ENCODE data around the gene ACTL7A.

Gene ACTL7A

DNA sequence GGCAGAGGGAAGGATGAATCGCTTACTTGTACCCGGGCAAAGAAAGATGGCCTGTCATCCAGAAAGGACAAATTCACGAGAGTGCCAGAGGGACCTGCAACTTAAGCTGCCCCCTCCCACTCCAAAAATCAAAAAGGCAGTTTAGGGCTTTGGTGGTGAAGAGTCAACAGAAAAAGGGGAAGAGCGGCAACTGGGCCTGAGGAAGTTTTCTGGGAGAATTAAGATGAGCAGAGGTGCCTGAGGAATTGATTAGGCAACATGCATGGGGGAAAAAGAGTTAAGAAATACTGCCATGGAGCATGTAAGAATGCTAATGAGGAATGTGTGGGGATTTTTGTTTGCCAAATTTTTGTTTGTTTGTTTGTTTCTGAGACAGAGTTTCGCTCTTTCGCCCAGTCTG is 4.5 kb upstream of the ACTL7A start:
- H4K5ac ChIP-seq (ENCODE audit: low read length): no peak overlapping the region
- H3K23ac ChIP-seq (ENCODE audit: low read length): no peak overlapping the region
- H2BK5ac ChIP-seq (ENCODE audit: low read length): no peak overlapping the region
- H3K4me1 ChIP-seq (ENCODE audit: control insufficient read depth, low read depth, low read length): no peaks in the 10 kb centered on the region
- H3K79me1 ChIP-seq (ENCODE audit: low read length): no peaks in the 10 kb centered on the region
- no peak overlapping the region for H2BK15ac ChIP-seq (replicated peaks; ENCODE audit: low read depth)
- no peak overlapping the region for H3K4me2 ChIP-seq (ENCODE audit: low read length)
- H2BK120ac ChIP-seq (ENCODE audit: low read depth, low read length): no peak overlapping the region
- DNase-seq: no peak
- H4K8ac ChIP-seq (ENCODE audit: low read depth, low read length): no peak overlapping the region
- no peaks in the 10 kb centered on the region for H3K27me3 ChIP-seq (ENCODE audit: insufficient read depth, low read length, poor library complexity)
- no peaks in the 10 kb centered on the region for H3K36me3 ChIP-seq (ENCODE audit: control insufficient read depth, insufficient read depth, low read length)
- no peak overlapping the region for H3K4ac ChIP-seq (ENCODE audit: low read depth, low read length)
- H3K18ac ChIP-seq (ENCODE audit: low read length): no peak overlapping the region
- no peak overlapping the region for H3K27ac ChIP-seq (ENCODE audit: low read depth, low read length)
- no peaks in the 10 kb centered on the region for H3K79me2 ChIP-seq (ENCODE audit: control insufficient read depth, insufficient read depth, low read length)
- no CpG with 5 or more reads among the region's 6 CpGs for WGBS (ENCODE audit: extremely low coverage, insufficient coverage, low lambda C conversion rate)
- no peak overlapping the region for H2AK5ac ChIP-seq (ENCODE audit: low read length)
- H3K56ac ChIP-seq (ENCODE audit: low read length): no peak overlapping the region
- H3K9ac ChIP-seq (ENCODE audit: low read length): no peak overlapping the region
- no peak overlapping the region for H3K4me3 ChIP-seq (ENCODE audit: low read length)

DNA sequence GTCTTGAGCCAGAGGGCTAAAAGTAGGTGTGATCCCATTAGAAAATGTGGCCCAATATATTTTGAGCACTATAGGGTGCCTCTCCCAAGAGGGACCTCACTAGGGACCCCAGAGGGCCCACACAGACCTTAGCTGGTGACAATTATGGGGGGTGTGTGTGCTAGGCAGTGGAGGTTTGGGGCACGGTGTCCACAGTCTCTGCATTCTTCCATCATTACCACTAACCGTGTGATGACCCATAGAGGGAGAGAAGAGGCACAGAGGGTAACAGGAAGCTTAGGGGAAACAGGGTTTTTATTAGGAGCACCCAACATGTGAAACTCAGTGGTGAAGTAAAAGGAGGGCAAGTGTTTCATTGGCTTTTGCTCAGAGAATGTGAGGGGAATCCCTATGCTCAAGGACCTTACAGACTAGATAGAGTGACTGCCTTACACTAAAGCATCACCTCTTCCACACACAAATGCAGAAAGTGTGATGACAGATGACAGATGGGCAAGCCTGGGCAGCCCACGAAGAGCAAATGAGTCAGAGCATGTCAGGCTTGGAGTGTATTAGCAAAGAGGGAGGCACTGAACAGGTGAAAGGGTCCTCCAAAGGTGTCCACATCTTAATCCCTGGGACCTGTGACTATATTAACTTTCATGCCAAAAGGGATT is 2.5 kb upstream of the ACTL7A start:
- no CpG with 5 or more reads among the region's 3 CpGs for WGBS (ENCODE audit: extremely low coverage, insufficient coverage, low lambda C conversion rate)
- Histone ChIP-seq H3K4me3 (ENCODE audit: low read length) (no peak overlapping the region), H2BK15ac (replicated peaks; ENCODE audit: low read depth) (no peak overlapping the region), H3K9ac (ENCODE audit: low read length) (no peak overlapping the region), H3K23ac (ENCODE audit: low read length) (no peak overlapping the region), H3K4me2 (ENCODE audit: low read length) (no peak overlapping the region), H3K27ac (ENCODE audit: low read depth, low read length) (no peak overlapping the region), H3K18ac (ENCODE audit: low read length) (no peak overlapping the region), H4K5ac (ENCODE audit: low read length) (no peak overlapping the region), H3K36me3 (ENCODE audit: control insufficient read depth, insufficient read depth, low read length) (no peaks in the 10 kb centered on the region), H3K56ac (ENCODE audit: low read length) (no peak overlapping the region), H3K79me2 (ENCODE audit: control insufficient read depth, insufficient read depth, low read length) (no peaks in the 10 kb centered on the region), H3K4me1 (ENCODE audit: control insufficient read depth, low read depth, low read length) (no peaks in the 10 kb centered on the region), H3K4ac (ENCODE audit: low read depth, low read length) (no peak overlapping the region), H2BK120ac (ENCODE audit: low read depth, low read length) (no peak overlapping the region), H2BK5ac (ENCODE audit: low read length) (no peak overlapping the region), H3K27me3 (ENCODE audit: insufficient read depth, low read length, poor library complexity) (no peaks in the 10 kb centered on the region), H3K79me1 (ENCODE audit: low read length) (no peaks in the 10 kb centered on the region), H2AK5ac (ENCODE audit: low read length) (no peak overlapping the region), H4K8ac (ENCODE audit: low read depth, low read length) (no peak overlapping the region)
- DNase-seq: no peak

DNA sequence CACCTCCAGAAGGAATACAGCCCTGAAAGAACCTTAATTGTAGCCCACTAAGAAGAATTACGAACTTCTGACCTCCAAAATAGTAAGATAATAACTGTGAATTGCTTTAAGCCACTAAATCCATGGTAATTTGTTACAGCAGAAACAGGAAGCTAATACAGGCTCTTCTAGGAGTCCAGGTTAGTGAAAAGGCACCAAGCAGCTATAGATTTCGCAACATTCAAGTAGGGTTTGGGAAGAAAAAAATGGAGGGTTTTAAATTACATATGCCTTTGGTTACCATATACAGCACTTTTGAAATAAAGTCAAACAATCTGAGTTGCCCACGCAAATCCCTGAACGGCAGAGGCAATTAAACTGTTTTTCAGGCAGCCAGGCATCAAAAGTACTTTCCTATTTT is 1.7 kb upstream of the ACTL7A start:
- H3K18ac ChIP-seq (ENCODE audit: low read length): no peak overlapping the region
- no CpG with 5 or more reads among the region's 4 CpGs for WGBS (ENCODE audit: extremely low coverage, insufficient coverage, low lambda C conversion rate)

DNA sequence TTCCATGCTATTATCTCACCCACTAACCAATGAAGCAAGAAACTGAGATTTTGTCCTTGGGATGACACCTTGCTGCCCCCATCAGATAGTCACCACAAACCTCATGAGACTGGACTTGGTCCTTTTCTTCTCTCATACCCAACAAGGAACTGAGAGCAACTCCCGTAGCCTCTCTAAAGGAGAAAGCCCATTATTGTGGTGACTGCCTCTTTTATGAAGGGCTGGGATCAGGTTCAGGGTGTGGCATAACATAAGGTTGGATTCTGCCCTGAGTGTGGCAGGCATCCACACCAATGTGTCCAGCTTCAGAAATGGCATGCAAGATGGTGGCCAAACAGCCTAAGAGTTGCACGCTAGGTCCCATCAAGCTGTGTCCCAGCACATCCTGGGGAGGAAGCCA is 1.3 kb upstream of the ACTL7A start:
- no CpG with 5 or more reads among the region's 2 CpGs for WGBS (ENCODE audit: extremely low coverage, insufficient coverage, low lambda C conversion rate)
- no peak overlapping the region for H3K18ac ChIP-seq (ENCODE audit: low read length)
- H3K27me3 ChIP-seq (ENCODE audit: insufficient read depth, low read length, poor library complexity): no peaks in the 10 kb centered on the region

More for the DNA sequence above, 1.7 kb upstream of the ACTL7A start:
- no peak overlapping the region for H3K4me2 ChIP-seq (ENCODE audit: low read length)
- H4K5ac ChIP-seq (ENCODE audit: low read length): no peak overlapping the region
- no peak overlapping the region for H3K9ac ChIP-seq (ENCODE audit: low read length)
- no peak for DNase-seq
- H3K23ac ChIP-seq (ENCODE audit: low read length): no peak overlapping the region
- no peak overlapping the region for H2BK15ac ChIP-seq (replicated peaks; ENCODE audit: low read depth)
- no peak overlapping the region for H4K8ac ChIP-seq (ENCODE audit: low read depth, low read length)
- no peaks in the 10 kb centered on the region for H3K36me3 ChIP-seq (ENCODE audit: control insufficient read depth, insufficient read depth, low read length)
- no peaks in the 10 kb centered on the region for H3K4me1 ChIP-seq (ENCODE audit: control insufficient read depth, low read depth, low read length)
- H3K79me1 ChIP-seq (ENCODE audit: low read length): no peaks in the 10 kb centered on the region
- no peak overlapping the region for H3K4me3 ChIP-seq (ENCODE audit: low read length)
- H3K27me3 ChIP-seq (ENCODE audit: insufficient read depth, low read length, poor library complexity): no peaks in the 10 kb centered on the region
- H2BK120ac ChIP-seq (ENCODE audit: low read depth, low read length): no peak overlapping the region
- H3K27ac ChIP-seq (ENCODE audit: low read depth, low read length): no peak overlapping the region
- no peak overlapping the region for H3K4ac ChIP-seq (ENCODE audit: low read depth, low read length)
- H2BK5ac ChIP-seq (ENCODE audit: low read length): no peak overlapping the region
- H3K56ac ChIP-seq (ENCODE audit: low read length): no peak overlapping the region
- H2AK5ac ChIP-seq (ENCODE audit: low read length): no peak overlapping the region
- H3K79me2 ChIP-seq (ENCODE audit: control insufficient read depth, insufficient read depth, low read length): no peaks in the 10 kb centered on the region

DNA sequence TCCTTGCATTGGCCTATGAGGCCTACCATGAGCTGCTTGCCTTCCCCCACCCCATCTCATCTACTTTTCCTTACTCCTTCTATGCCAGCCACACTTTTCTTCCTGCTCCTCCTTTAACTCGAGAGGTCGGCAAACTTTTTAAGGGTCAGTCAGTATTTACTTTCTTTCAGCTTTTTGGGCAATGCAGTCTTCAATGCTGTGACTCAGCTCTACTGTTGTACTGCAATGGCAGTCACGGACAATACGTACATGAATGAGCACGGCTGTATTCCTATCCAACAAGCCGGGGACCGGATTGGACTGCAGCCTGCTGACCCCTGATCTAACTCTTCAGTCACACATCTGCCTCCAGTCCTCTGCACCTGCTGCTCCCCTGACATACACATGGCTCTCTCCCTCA is 602 bp upstream of the ACTL7A start:
- Histone ChIP-seq H3K4me1 (ENCODE audit: control insufficient read depth, low read depth, low read length) (no peaks in the 10 kb centered on the region), H3K23ac (ENCODE audit: low read length) (no peak overlapping the region), H3K18ac (ENCODE audit: low read length) (no peak overlapping the region), H3K9ac (ENCODE audit: low read length) (no peak overlapping the region), H3K4me3 (ENCODE audit: low read length) (no peak overlapping the region), H4K8ac (ENCODE audit: low read depth, low read length) (no peak overlapping the region), H3K79me1 (ENCODE audit: low read length) (no peaks in the 10 kb centered on the region), H2AK5ac (ENCODE audit: low read length) (no peak overlapping the region), H3K4ac (ENCODE audit: low read depth, low read length) (no peak overlapping the region), H3K27me3 (ENCODE audit: insufficient read depth, low read length, poor library complexity) (no peaks in the 10 kb centered on the region), H3K27ac (ENCODE audit: low read depth, low read length) (no peak overlapping the region), H2BK15ac (replicated peaks; ENCODE audit: low read depth) (no peak overlapping the region), H3K36me3 (ENCODE audit: control insufficient read depth, insufficient read depth, low read length) (no peaks in the 10 kb centered on the region), H3K4me2 (ENCODE audit: low read length) (no peak overlapping the region), H2BK120ac (ENCODE audit: low read depth, low read length) (no peak overlapping the region), H3K79me2 (ENCODE audit: control insufficient read depth, insufficient read depth, low read length) (no peaks in the 10 kb centered on the region), H3K56ac (ENCODE audit: low read length) (no peak overlapping the region), H2BK5ac (ENCODE audit: low read length) (no peak overlapping the region), H4K5ac (ENCODE audit: low read length) (no peak overlapping the region)
- DNase-seq: no peak
- no CpG with 5 or more reads among the region's 7 CpGs for WGBS (ENCODE audit: extremely low coverage, insufficient coverage, low lambda C conversion rate)

More for the DNA sequence above, 1.3 kb upstream of the ACTL7A start:
- Histone ChIP-seq H3K79me1 (ENCODE audit: low read length) (no peaks in the 10 kb centered on the region), H3K79me2 (ENCODE audit: control insufficient read depth, insufficient read depth, low read length) (no peaks in the 10 kb centered on the region), H4K8ac (ENCODE audit: low read depth, low read length) (no peak overlapping the region), H2BK5ac (ENCODE audit: low read length) (no peak overlapping the region), H3K4me1 (ENCODE audit: control insufficient read depth, low read depth, low read length) (no peaks in the 10 kb centered on the region), H3K4me2 (ENCODE audit: low read length) (no peak overlapping the region), H3K23ac (ENCODE audit: low read length) (no peak overlapping the region), H2BK120ac (ENCODE audit: low read depth, low read length) (no peak overlapping the region), H2BK15ac (replicated peaks; ENCODE audit: low read depth) (no peak overlapping the region), H3K36me3 (ENCODE audit: control insufficient read depth, insufficient read depth, low read length) (no peaks in the 10 kb centered on the region), H4K5ac (ENCODE audit: low read length) (no peak overlapping the region), H3K9ac (ENCODE audit: low read length) (no peak overlapping the region), H2AK5ac (ENCODE audit: low read length) (no peak overlapping the region), H3K4me3 (ENCODE audit: low read length) (no peak overlapping the region), H3K27ac (ENCODE audit: low read depth, low read length) (no peak overlapping the region), H3K56ac (ENCODE audit: low read length) (no peak overlapping the region), H3K4ac (ENCODE audit: low read depth, low read length) (no peak overlapping the region)
- DNase-seq: no peak

DNA sequence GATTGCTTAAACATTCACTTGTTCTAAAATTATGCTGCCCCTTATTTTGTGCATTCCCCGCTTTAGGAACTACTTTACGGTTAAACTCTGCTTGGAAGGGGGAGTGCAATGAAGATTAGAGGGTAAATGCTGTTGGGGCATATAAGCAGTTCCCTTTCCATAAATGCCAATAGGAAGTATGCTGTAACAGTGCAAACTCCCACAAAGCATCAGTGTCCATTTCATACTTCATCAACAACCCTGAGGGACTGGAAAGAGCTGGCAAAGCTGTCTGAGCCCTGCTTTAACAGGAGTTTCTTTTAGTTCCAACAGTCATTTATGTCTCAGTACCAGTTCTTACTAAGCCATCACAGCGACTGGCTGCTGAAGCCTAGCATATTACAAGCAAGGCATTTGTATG is 1.8 kb downstream of the ACTL7A start:
- H3K27ac ChIP-seq (ENCODE audit: low read depth, low read length): no peak overlapping the region
- H3K4me3 ChIP-seq (ENCODE audit: low read length): no peak overlapping the region
- H2AK5ac ChIP-seq (ENCODE audit: low read length): no peak overlapping the region
- no peak overlapping the region for H3K9ac ChIP-seq (ENCODE audit: low read length)
- H3K4me1 ChIP-seq (ENCODE audit: control insufficient read depth, low read depth, low read length): no peaks in the 10 kb centered on the region
- no peaks in the 10 kb centered on the region for H3K36me3 ChIP-seq (ENCODE audit: control insufficient read depth, insufficient read depth, low read length)
- no peaks in the 10 kb centered on the region for H3K79me1 ChIP-seq (ENCODE audit: low read length)
- H2BK120ac ChIP-seq (ENCODE audit: low read depth, low read length): no peak overlapping the region
- no peak overlapping the region for H3K4ac ChIP-seq (ENCODE audit: low read depth, low read length)
- no peak overlapping the region for H3K23ac ChIP-seq (ENCODE audit: low read length)
- no peaks in the 10 kb centered on the region for H3K27me3 ChIP-seq (ENCODE audit: insufficient read depth, low read length, poor library complexity)
- H4K8ac ChIP-seq (ENCODE audit: low read depth, low read length): no peak overlapping the region
- H3K18ac ChIP-seq (ENCODE audit: low read length): no peak overlapping the region
- H4K5ac ChIP-seq (ENCODE audit: low read length): no peak overlapping the region
- no peak overlapping the region for H3K4me2 ChIP-seq (ENCODE audit: low read length)
- H3K56ac ChIP-seq (ENCODE audit: low read length): no peak overlapping the region
- no CpG with 5 or more reads among the region's 3 CpGs for WGBS (ENCODE audit: extremely low coverage, insufficient coverage, low lambda C conversion rate)
- no peak overlapping the region for H2BK5ac ChIP-seq (ENCODE audit: low read length)
- no peaks in the 10 kb centered on the region for H3K79me2 ChIP-seq (ENCODE audit: control insufficient read depth, insufficient read depth, low read length)
- no peak overlapping the region for H2BK15ac ChIP-seq (replicated peaks; ENCODE audit: low read depth)
- DNase-seq: no peak

Measured in mesendoderm (in vitro differentiated cells).